ENCODE results near the gene EVA1C.
"Not testable (repeated sequence)": the region's sequence is repeated elsewhere in the genome, so short reads cannot be mapped to it uniquely, and the experiment has no call there.

Gene EVA1C

GRCh38 chr21:32389337-32390015 is 23.0 kb upstream of the EVA1C start:
- no peak for DNase-seq (ENCODE audit: extremely low read depth in 1 of 2, low read depth in 1 of 2)

- not testable (repeated sequence) for DNase-seq (ENCODE audit: extremely low read depth in 1 of 2, low read depth in 1 of 2)
These were observed 21.8 kb upstream of the EVA1C start for GRCh38 chr21:32390537-32391224.

GRCh38 chr21:32391755-32392154 is 20.8 kb upstream of the EVA1C start:
- no peak for DNase-seq (ENCODE audit: extremely low read depth in 1 of 2, low read depth in 1 of 2)

GRCh38 chr21:32392299-32392879 is 20.1 kb upstream of the EVA1C start:
- DNase-seq (ENCODE audit: extremely low read depth in 1 of 2, low read depth in 1 of 2) = no peak

GRCh38 chr21:32392880-32393676 is 19.4 kb upstream of the EVA1C start, which contains the start of gene URB1:
Gene URB1, minus strand, starts transcription at chr21:32393012. Its CDS starts 102 bp downstream, at chr21:32392910.
- peak; percentile 81 to 94 for DNase-seq (ENCODE audit: extremely low read depth in 1 of 2, low read depth in 1 of 2)

- DNase-seq (ENCODE audit: extremely low read depth in 1 of 2, low read depth in 1 of 2) = no peak
These were observed 18.9 kb upstream of the EVA1C start for GRCh38 chr21:32393677-32394001.

GRCh38 chr21:32403201-32403777 is 9.2 kb upstream of the EVA1C start:
- no peak for DNase-seq (ENCODE audit: extremely low read depth in 1 of 2, low read depth in 1 of 2)

GRCh38 chr21:32406405-32406804 is 6.1 kb upstream of the EVA1C start:
- DNase-seq (ENCODE audit: extremely low read depth in 1 of 2, low read depth in 1 of 2) = no peak

GRCh38 chr21:32410291-32410690 is 2.2 kb upstream of the EVA1C start:
- DNase-seq (ENCODE audit: extremely low read depth in 1 of 2, low read depth in 1 of 2) = no peak

GRCh38 chr21:32410916-32411315 is 1.6 kb upstream of the EVA1C start:
- no peak for DNase-seq (ENCODE audit: extremely low read depth in 1 of 2, low read depth in 1 of 2)

GRCh38 chr21:32411350-32412161 is 950 bp upstream of the EVA1C start:
- peak in 1 of 2 donors; percentile 45 for DNase-seq (ENCODE audit: extremely low read depth in 1 of 2, low read depth in 1 of 2)

- DNase-seq (ENCODE audit: extremely low read depth in 1 of 2, low read depth in 1 of 2) = no peak
These were observed 554 bp downstream of the EVA1C start for GRCh38 chr21:32413015-32413504.

GRCh38 chr21:32413697-32414578 is 1.4 kb downstream of the EVA1C start:
- DNase-seq (ENCODE audit: extremely low read depth in 1 of 2, low read depth in 1 of 2) = no peak

GRCh38 chr21:32414579-32415358 is 2.3 kb downstream of the EVA1C start:
- no peak for DNase-seq (ENCODE audit: extremely low read depth in 1 of 2, low read depth in 1 of 2)

- no peak for DNase-seq (ENCODE audit: extremely low read depth in 1 of 2, low read depth in 1 of 2)
These were observed 3.2 kb downstream of the EVA1C start for GRCh38 chr21:32415451-32416398.

GRCh38 chr21:32418146-32418545 is 5.6 kb downstream of the EVA1C start:
- no peak for DNase-seq (ENCODE audit: extremely low read depth in 1 of 2, low read depth in 1 of 2)

- no peak for DNase-seq (ENCODE audit: extremely low read depth in 1 of 2, low read depth in 1 of 2)
These were observed 9.6 kb downstream of the EVA1C start for GRCh38 chr21:32422064-32422463.
